H1 (cell line): ENCODE data around the gene TAS2R46. TPM values are rescaled to one million over a fixed set of nuclear protein-coding genes. Genes with fewer than 3 reads are reported as not detected.
"Not testable (repeated sequence)": the region's sequence is repeated elsewhere in the genome, so short reads cannot be mapped to it uniquely, and the experiment has no call there.

Experiments used
- CTCF ChIA-PET: fragments of 300-600 bp; sonication (Branson Sonifier 250); formaldehyde crosslinking; loops from one replicate; lab custom pipeline; 2021; ENCODE audit not compliant: partially characterized antibody; lab: Charles Lee
- POLR2A ChIA-PET: fragments of 300-600 bp; sonication (Branson Sonifier 250); formaldehyde crosslinking; loops from one replicate; lab custom pipeline; 2021; ENCODE audit warnings: inconsistent platforms; ENCODE audit not compliant: partially characterized antibody; lab: Charles Lee
- DNase-seq, 2 experiments: peaks; one replicate each; pipeline versions ENCODE4 v3.0.0 to v3.0.0-alpha.2; 2010 to 2022; ENCODE audit warnings: low spot score in 2 of 2, low read depth in 1 of 2, mixed read lengths in 1 of 2
- FAIRE-seq: peaks from 2 replicates; lab custom pipeline; 2011; peaks lifted over from hg19 to GRCh38; lab: Jason Lieb, UNC
- H2AFZ ChIP-seq: 2 replicates; pipeline ENCODE4 v1.8.1; 2012; ENCODE audit warnings: low read length, inconsistent platforms
- H2AK5ac ChIP-seq: 2 replicates; pipeline ENCODE4 v1.6.1; 2013; ENCODE audit warnings: low read depth, low read length
- H2BK120ac ChIP-seq: replicated peaks from 2 replicates; pipeline ENCODE3; 2013; ENCODE audit warnings: low read depth, low read length, inconsistent platforms
- H2BK12ac ChIP-seq: 2 replicates; pipeline ENCODE4 v1.6.1; 2013; ENCODE audit warnings: low read depth, low read length
- H2BK15ac ChIP-seq: 2 replicates; pipeline ENCODE4 v1.6.1; 2013; ENCODE audit warnings: low read length
- H2BK20ac ChIP-seq: 2 replicates; pipeline ENCODE4 v1.6.1; 2013; ENCODE audit warnings: low read length
- H2BK5ac ChIP-seq: 2 replicates; pipeline ENCODE4 v1.6.1; 2013; ENCODE audit warnings: low read depth, low read length
- H3K14ac ChIP-seq: 2 replicates; pipeline ENCODE4 v1.6.1; 2013; ENCODE audit warnings: inconsistent platforms; ENCODE audit not compliant: insufficient read length
- H3K18ac ChIP-seq: 2 replicates; pipeline ENCODE4 v1.6.1; 2013; ENCODE audit warnings: low read length; ENCODE audit errors: extremely low read depth
- H3K23ac ChIP-seq: 2 replicates; pipeline ENCODE4 v1.6.1; 2013; ENCODE audit warnings: inconsistent platforms; ENCODE audit not compliant: insufficient read length
- H3K23me2 ChIP-seq: 2 replicates; pipeline ENCODE4 v1.6.1; 2013; ENCODE audit warnings: low read depth, low read length
- H3K27ac ChIP-seq: 2 replicates; pipeline ENCODE4 v1.6.1; 2011; ENCODE audit warnings: low read depth, low read length, inconsistent platforms
- H3K27me3 ChIP-seq, 4 experiments: replicated peaks in 1 of 4; 1 replicate in 1 of 4; 2 replicates in 3 of 4; pipeline versions ENCODE4 v1.6.1 to v1.8.1; 2011 to 2013; ENCODE audit warnings: low read length in 3 of 4, mild to moderate bottlenecking in 3 of 4, inconsistent platforms in 2 of 4, mixed read lengths in 2 of 4, moderate library complexity in 1 of 4; ENCODE audit not compliant: control insufficient read depth in 3 of 4, insufficient read depth in 3 of 4; ENCODE audit errors: extremely low read depth in 1 of 4
- H3K36me3 ChIP-seq, 4 experiments: 2 replicates each; pipeline versions ENCODE4 v1.6.1 to v1.8.1; 2011 to 2013; ENCODE audit warnings: mild to moderate bottlenecking in 4 of 4, low read length in 3 of 4, moderate library complexity in 2 of 4, control low read depth in 1 of 4, inconsistent platforms in 1 of 4; ENCODE audit not compliant: insufficient read depth in 4 of 4, control insufficient read depth in 2 of 4
- H3K4ac ChIP-seq: replicated peaks from 2 replicates; pipeline ENCODE3; 2013; ENCODE audit warnings: low read length, low read depth, mixed read lengths, inconsistent platforms; ENCODE audit not compliant: insufficient read length
- H3K4me1 ChIP-seq, 4 experiments: replicated peaks in 1 of 4; 1 replicate in 1 of 4; 2 replicates in 3 of 4; pipeline versions ENCODE4 v1.6.1 to v1.8.1; 2011 to 2013; ENCODE audit warnings: low read length in 3 of 4, inconsistent platforms in 2 of 4, mixed read lengths in 1 of 4; ENCODE audit not compliant: insufficient read depth in 4 of 4, control insufficient read depth in 3 of 4
- H3K4me2 ChIP-seq, 2 experiments: 2 replicates each; pipeline versions ENCODE4 v1.6.1 to v1.8.1; 2011 to 2013; ENCODE audit warnings: low read depth in 2 of 2, low read length in 2 of 2, control low read depth in 1 of 2, inconsistent platforms in 1 of 2, mild to moderate bottlenecking in 1 of 2; ENCODE audit not compliant: insufficient read depth in 1 of 2
- H3K4me3 ChIP-seq, 4 experiments: fragments of 200-600, 300-600 bp in 1 of 4; sonication (generic), shearing (Covaris generic), sonication (Bioruptor Twin) in 1 of 4; 2 replicates each; pipeline versions ENCODE4 v1.5.1 to v1.8.1; 2011 to 2016; ENCODE audit warnings: low read length in 4 of 4, low read depth in 3 of 4, control low read depth in 2 of 4, inconsistent platforms in 2 of 4, mild to moderate bottlenecking in 2 of 4, mixed read lengths in 1 of 4, moderate library complexity in 1 of 4; ENCODE audit not compliant: insufficient read depth in 2 of 4; ENCODE audit errors: extremely low read depth in 1 of 4
- H3K56ac ChIP-seq: replicated peaks from 2 replicates; pipeline ENCODE3; 2013; ENCODE audit warnings: low read depth, mild to moderate bottlenecking, mixed read lengths, low read length, inconsistent platforms; ENCODE audit not compliant: insufficient read length
- H3K79me1 ChIP-seq: 2 replicates; pipeline ENCODE4 v1.6.1; 2013; ENCODE audit warnings: low read depth, low read length, control low read depth
- H3K79me2 ChIP-seq, 2 experiments: 2 replicates each; pipeline versions ENCODE4 v1.6.1 to v1.8.1; 2012 to 2013; ENCODE audit warnings: low read length in 2 of 2, mild to moderate bottlenecking in 2 of 2, inconsistent platforms in 1 of 2; ENCODE audit not compliant: insufficient read depth in 2 of 2, control insufficient read depth in 1 of 2
- H3K9ac ChIP-seq, 4 experiments: replicated peaks in 1 of 4; 1 replicate in 1 of 4; 2 replicates in 3 of 4; pipeline versions ENCODE4 v1.6.1 to v1.8.1; 2011 to 2013; ENCODE audit warnings: low read depth in 3 of 4, low read length in 3 of 4, control low read depth in 2 of 4, mild to moderate bottlenecking in 2 of 4, moderate library complexity in 2 of 4, inconsistent platforms in 1 of 4; ENCODE audit errors: extremely low read depth in 1 of 4
- H3K9me3 ChIP-seq, 2 experiments: 2 replicates each; pipeline versions ENCODE4 v1.6.1 to v1.8.1; 2012 to 2013; ENCODE audit warnings: mild to moderate bottlenecking in 2 of 2, moderate library complexity in 2 of 2, control low read depth in 1 of 2, inconsistent platforms in 1 of 2, low read depth in 1 of 2, low read length in 1 of 2, mixed read lengths in 1 of 2; ENCODE audit not compliant: insufficient read depth in 2 of 2
- H4K20me1 ChIP-seq, 2 experiments: replicated peaks in 1 of 2; 2 replicates each; pipeline versions ENCODE3 to v1.8.1; 2011 to 2013; ENCODE audit warnings: inconsistent platforms in 2 of 2, low read length in 2 of 2, mild to moderate bottlenecking in 1 of 2; ENCODE audit not compliant: insufficient read depth in 2 of 2, control insufficient read depth in 1 of 2
- H4K5ac ChIP-seq: 2 replicates; pipeline ENCODE4 v1.6.1; 2013; ENCODE audit warnings: low read length, low read depth, mixed read lengths, inconsistent platforms; ENCODE audit not compliant: insufficient read length
- H4K8ac ChIP-seq: 2 replicates; pipeline ENCODE4 v1.8.0; 2013; ENCODE audit warnings: mild to moderate bottlenecking, moderate library complexity, low read length, inconsistent platforms; ENCODE audit not compliant: insufficient read depth; ENCODE audit errors: extremely low read depth
- H4K91ac ChIP-seq: replicated peaks from 2 replicates; pipeline ENCODE3; 2013; ENCODE audit warnings: low read length, mixed read lengths, inconsistent platforms; ENCODE audit not compliant: insufficient read length
- WGBS, 2 experiments: shearing (Covaris generic) in 1 of 2; methylation state at CpG; one replicate each; pipeline versions ENCODE4 v1.1.6 to v1.1.7; 2013 to 2015; ENCODE audit warnings: low lambda C conversion rate in 2 of 2, mixed read lengths in 2 of 2, inconsistent platforms in 1 of 2, low coverage in 1 of 2, missing lambda C conversion rate in 1 of 2; ENCODE audit not compliant: insufficient replicate concordance in 2 of 2, insufficient coverage in 1 of 2, insufficient read length in 1 of 2; ENCODE audit errors: extremely low coverage in 1 of 2, missing lambda C conversion rate in 1 of 2; 5-methylcytosine and 5-hydroxymethylcytosine counted together
- polyA plus RNA-seq, 7 experiments: library from polyadenylated mRNA; depleted of rRNA in 3 of 7; stranded (reverse) in 5 of 7; unstranded in 2 of 7; fragments of >200 nt in 5 of 7; fragments of 200-250 nt in 2 of 7; gene quantifications; 1 replicate in 5 of 7; 2 replicates in 1 of 7; 4 replicates in 1 of 7; pipeline versions ENCODE4 v1.2.1 to v1.2.3, GENCODE V29; 2011 to 2013; ENCODE audit warnings: missing spikeins in 2 of 7, mixed read lengths in 2 of 7
- total RNA-seq: library from RNA; stranded (reverse); fragmentation: NEBNext Ultra II Directional; extraction: Animal tissue kit (Norgen Biotek cat#: 25700); gene quantifications from 2 replicates; pipeline ENCODE4 v1.2.1, GENCODE V29; 2021

TAS2R46 gene
- total and polyA plus RNA-seq, 2 of the 8 experiments (the other 6 are each of a cell fraction or from before 2014, with no cell fraction given): 0.14 TPM; not detected in 1

- CTCF ChIA-PET: interaction anchor here (2.5 kb wide), 1 partner anchor 15 kb away, joined by 8 read pairs; no protein-coding TSS in a partner anchor
- H3K27me3 ChIP-seq, H3K4me2 ChIP-seq, H2AK5ac ChIP-seq, H4K8ac ChIP-seq, H2BK15ac ChIP-seq, H3K36me3 ChIP-seq, H4K20me1 ChIP-seq, H3K56ac ChIP-seq, H3K18ac ChIP-seq, H2AFZ ChIP-seq, FAIRE-seq, H3K4ac ChIP-seq, H2BK5ac ChIP-seq, H3K23me2 ChIP-seq, H3K14ac ChIP-seq, H3K23ac ChIP-seq, DNase-seq, H3K9me3 ChIP-seq, H2BK120ac ChIP-seq, H2BK20ac ChIP-seq, POLR2A ChIA-PET, H4K5ac ChIP-seq, H3K79me2 ChIP-seq, H3K4me1 ChIP-seq, H3K79me1 ChIP-seq, H3K4me3 ChIP-seq, H4K91ac ChIP-seq, H2BK12ac ChIP-seq, H3K27ac ChIP-seq, H3K9ac ChIP-seq: not testable (repeated sequence)
- 67% methylated on average over 2 of the region's 2 CpGs; no CpG with 5 or more reads in 1 of the 2 experiments for WGBS, 2 experiments
Measured at GRCh38 chr12:11041366-11041765, 20.7 kb downstream of the TAS2R46 start.
